Uterus (tissue), 4 donors: Measurements from ENCODE around the gene CIAO2B. TPM values are rescaled to one million over a fixed set of nuclear protein-coding genes. Genes with fewer than 3 reads are reported as not detected.
"Not testable (repeated sequence)": the region's sequence is repeated elsewhere in the genome, so short reads cannot be mapped to it uniquely, and the experiment has no call there.

Experiments used
- DNase-seq, 2 donors: peaks; one replicate each; pipeline ENCODE4 v3.0.0-alpha.2; 2019 to 2020
- H3K27ac ChIP-seq, 2 donors: fragments of 200-600 bp; sonication (generic); 1 replicate in 1 of 2; 2 replicates in 1 of 2; pipeline ENCODE4 v1.5.1; 2016 to 2018
- H3K27me3 ChIP-seq, 2 donors: fragments of 200-600 bp; sonication (generic); one replicate each; pipeline ENCODE4 v1.5.1; 2018 to 2019; ENCODE audit warnings: control low read depth in 1 of 2
- H3K36me3 ChIP-seq, 2 donors: fragments of 200-600 bp; sonication (generic); one replicate each; pipeline ENCODE4 v1.5.1; 2019; ENCODE audit warnings: control low read depth in 1 of 2
- H3K4me1 ChIP-seq, 2 donors: fragments of 200-600 bp; sonication (generic); one replicate each; pipeline ENCODE4 v1.5.1; 2018 to 2019; ENCODE audit warnings: control low read depth in 1 of 2
- H3K4me3 ChIP-seq, 2 donors: fragments of 200-600 bp; sonication (generic); 1 replicate in 1 of 2; 2 replicates in 1 of 2; pipeline ENCODE4 v1.5.1; 2018 to 2019; ENCODE audit warnings: mild to moderate bottlenecking in 1 of 2
- H3K9me3 ChIP-seq, 2 donors: fragments of 200-600 bp; sonication (generic); one replicate each; pipeline ENCODE4 v1.5.1; 2019; ENCODE audit warnings: control low read depth in 1 of 2
- POLR2A ChIP-seq, 2 donors: fragments of 450-650 bp; IDR thresholded peaks; one replicate each; pipeline ENCODE4 v1.6.1; 2016; ENCODE audit warnings: antibody characterized with exemption in 2 of 2, mild to moderate bottlenecking in 1 of 2, moderate library complexity in 1 of 2
- intact Hi-C: fragments of 100-400 bp; cut with DNase I; formaldehyde crosslinking; loops from one replicate; pipeline ENCODE4 v1.15.1; 2023; ENCODE audit warnings: low total_unique reads
- total RNA-seq, 4 donors: library from RNA; depleted of rRNA in 3 of 4; stranded (reverse); fragments of >200 nt in 3 of 4; gene quantifications; one replicate each; pipeline versions ENCODE4 v1.1.0 to v1.2.4, GENCODE V29; 2014 to 2023
- TF ChIP-seq, protein P1 (sequence below), 4 experiments: fragments of 200-600 bp in 2 of 4; fragments of 450-650 bp in 2 of 4; sonication (generic) in 2 of 4; IDR thresholded peaks; one replicate each; pipeline ENCODE4 v1.5.1; 2016 to 2019; ENCODE audit warnings: antibody characterized with exemption in 4 of 4, mild to moderate bottlenecking in 2 of 4, moderate library complexity in 1 of 4
- donor health status: DM: yes; HTN: yes; CAD: no.

CIAO2B gene
- total RNA-seq, 4 donors from 2014 or later = 15.9 to 76.8 (median 74.2) TPM

- no peak for TF ChIP-seq POLR2A (IDR thresholded peaks at IDR 0.05)
- TF ChIP-seq, protein P1, sequence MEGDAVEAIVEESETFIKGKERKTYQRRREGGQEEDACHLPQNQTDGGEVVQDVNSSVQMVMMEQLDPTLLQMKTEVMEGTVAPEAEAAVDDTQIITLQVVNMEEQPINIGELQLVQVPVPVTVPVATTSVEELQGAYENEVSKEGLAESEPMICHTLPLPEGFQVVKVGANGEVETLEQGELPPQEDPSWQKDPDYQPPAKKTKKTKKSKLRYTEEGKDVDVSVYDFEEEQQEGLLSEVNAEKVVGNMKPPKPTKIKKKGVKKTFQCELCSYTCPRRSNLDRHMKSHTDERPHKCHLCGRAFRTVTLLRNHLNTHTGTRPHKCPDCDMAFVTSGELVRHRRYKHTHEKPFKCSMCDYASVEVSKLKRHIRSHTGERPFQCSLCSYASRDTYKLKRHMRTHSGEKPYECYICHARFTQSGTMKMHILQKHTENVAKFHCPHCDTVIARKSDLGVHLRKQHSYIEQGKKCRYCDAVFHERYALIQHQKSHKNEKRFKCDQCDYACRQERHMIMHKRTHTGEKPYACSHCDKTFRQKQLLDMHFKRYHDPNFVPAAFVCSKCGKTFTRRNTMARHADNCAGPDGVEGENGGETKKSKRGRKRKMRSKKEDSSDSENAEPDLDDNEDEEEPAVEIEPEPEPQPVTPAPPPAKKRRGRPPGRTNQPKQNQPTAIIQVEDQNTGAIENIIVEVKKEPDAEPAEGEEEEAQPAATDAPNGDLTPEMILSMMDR (IDR thresholded peaks at IDR 0.05) = no peak
- no peak for DNase-seq
Observed at GRCh38 chr16:66946974-66947301, 12.7 kb upstream of the CIAO2B start.

GRCh38 chr16:66946541-66946940 is 12.3 kb upstream of the CIAO2B start:
- no peak for TF ChIP-seq POLR2A (IDR thresholded peaks at IDR 0.05)
- TF ChIP-seq, protein P1 (IDR thresholded peaks at IDR 0.05) = no peak
- H3K36me3 ChIP-seq = no peaks in the 10 kb centered on the region
- H3K27ac ChIP-seq = no peak overlapping the region
- H3K4me1 ChIP-seq = peaks cover 0 to 7% of the 10 kb centered on the region in 2 donors
- no peaks in the 10 kb centered on the region for H3K9me3 ChIP-seq
- H3K27me3 ChIP-seq = no peaks in the 10 kb centered on the region
- H3K4me3 ChIP-seq = no peak overlapping the region
- no peak for DNase-seq
- intact Hi-C loops = no loop called here

More at GRCh38 chr16:66946974-66947301, 12.7 kb upstream of the CIAO2B start:
- Histone ChIP-seq H3K4me3 (no peak overlapping the region), H3K36me3 (no peaks in the 10 kb centered on the region), H3K4me1 (peaks cover 0 to 7% of the 10 kb centered on the region in 2 donors), H3K27me3 (no peaks in the 10 kb centered on the region), H3K27ac (no peak overlapping the region), H3K9me3 (no peaks in the 10 kb centered on the region)
- intact Hi-C loops = no loop called here

DNA sequence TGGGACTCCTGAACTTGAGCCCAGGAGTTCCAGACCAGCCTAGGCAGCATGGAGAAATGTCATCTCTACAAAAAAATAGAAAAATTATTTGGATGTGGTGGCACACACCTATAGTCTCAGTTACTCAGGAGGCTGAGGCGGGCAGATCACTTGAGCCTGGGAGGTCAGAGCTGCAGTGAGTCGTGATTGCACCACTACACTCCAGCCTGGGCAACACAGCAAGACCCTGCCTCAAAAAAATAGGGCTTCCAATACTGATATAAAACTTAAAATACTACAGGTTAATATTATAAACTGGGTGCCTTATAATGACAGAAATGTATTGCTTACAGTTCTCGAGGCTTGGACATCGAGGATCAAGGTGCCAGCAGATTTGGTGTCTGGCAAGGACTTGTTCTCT is 11.7 kb upstream of the CIAO2B start:
- Histone ChIP-seq H3K9me3 (no peaks in the 10 kb centered on the region), H3K27me3 (no peaks in the 10 kb centered on the region), H3K36me3 (no peaks in the 10 kb centered on the region), H3K4me1 (peaks cover 0 to 7% of the 10 kb centered on the region in 2 donors), H3K27ac (no peak overlapping the region), H3K4me3 (no peak overlapping the region)
- TF ChIP-seq, protein P1 (IDR thresholded peaks at IDR 0.05) = no peak
- TF ChIP-seq POLR2A (IDR thresholded peaks at IDR 0.05) = no peak
- no peak for DNase-seq
- intact Hi-C loops = no loop called here

- intact Hi-C loops, H3K4me3 ChIP-seq, DNase-seq, H3K27ac ChIP-seq, H3K9me3 ChIP-seq, H3K27me3 ChIP-seq, H3K4me1 ChIP-seq, H3K36me3 ChIP-seq: not testable (repeated sequence)
Observed at GRCh38 chr16:66944971-66945370, 10.8 kb upstream of the CIAO2B start.

DNA sequence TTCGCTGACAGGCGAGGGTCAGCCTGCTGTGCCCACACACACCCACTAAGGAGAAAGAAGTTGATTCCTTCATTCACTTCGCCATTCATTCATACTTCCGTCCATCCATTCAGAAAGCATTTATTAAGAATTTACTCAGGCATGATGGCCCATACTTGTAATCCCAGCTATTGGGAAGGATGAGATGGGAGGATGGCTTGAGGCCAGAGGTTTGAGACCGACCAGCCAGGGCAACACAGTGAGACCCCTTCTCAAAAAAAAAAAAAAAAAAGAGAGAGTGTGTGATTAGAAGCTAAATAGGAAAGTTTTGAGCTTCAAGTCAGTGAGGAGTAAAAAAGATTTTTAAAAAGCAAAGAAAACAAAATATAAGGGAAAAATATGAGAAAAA is 9.8 kb upstream of the CIAO2B start:
- no peaks in the 10 kb centered on the region for H3K9me3 ChIP-seq
- no peak overlapping the region for H3K27ac ChIP-seq
- H3K4me1 ChIP-seq = peaks cover 0 to 6% of the 10 kb centered on the region in 2 donors
- no peak for DNase-seq
- H3K27me3 ChIP-seq = no peaks in the 10 kb centered on the region
- H3K36me3 ChIP-seq = no peaks in the 10 kb centered on the region
- H3K4me3 ChIP-seq = no peak overlapping the region
- TF ChIP-seq, protein P1 (IDR thresholded peaks at IDR 0.05) = no peak
- TF ChIP-seq POLR2A (IDR thresholded peaks at IDR 0.05) = no peak
- intact Hi-C loops = no loop called here

- no peak overlapping the region for H3K4me3 ChIP-seq
- peaks cover 0 to 1% of the 10 kb centered on the region in 2 donors for H3K4me1 ChIP-seq
- no peaks in the 10 kb centered on the region for H3K36me3 ChIP-seq
- intact Hi-C loops = no loop called here
- H3K9me3 ChIP-seq = no peaks in the 10 kb centered on the region
- no peak for TF ChIP-seq POLR2A (IDR thresholded peaks at IDR 0.05)
- TF ChIP-seq, protein P1 (IDR thresholded peaks at IDR 0.05) = no peak
- no peak overlapping the region for H3K27ac ChIP-seq
- DNase-seq = no peak
- H3K27me3 ChIP-seq = no peaks in the 10 kb centered on the region
Observed at GRCh38 chr16:66943426-66944053, 9.3 kb upstream of the CIAO2B start.
